ENCODE results near the gene HS1BP3.

DNA sequence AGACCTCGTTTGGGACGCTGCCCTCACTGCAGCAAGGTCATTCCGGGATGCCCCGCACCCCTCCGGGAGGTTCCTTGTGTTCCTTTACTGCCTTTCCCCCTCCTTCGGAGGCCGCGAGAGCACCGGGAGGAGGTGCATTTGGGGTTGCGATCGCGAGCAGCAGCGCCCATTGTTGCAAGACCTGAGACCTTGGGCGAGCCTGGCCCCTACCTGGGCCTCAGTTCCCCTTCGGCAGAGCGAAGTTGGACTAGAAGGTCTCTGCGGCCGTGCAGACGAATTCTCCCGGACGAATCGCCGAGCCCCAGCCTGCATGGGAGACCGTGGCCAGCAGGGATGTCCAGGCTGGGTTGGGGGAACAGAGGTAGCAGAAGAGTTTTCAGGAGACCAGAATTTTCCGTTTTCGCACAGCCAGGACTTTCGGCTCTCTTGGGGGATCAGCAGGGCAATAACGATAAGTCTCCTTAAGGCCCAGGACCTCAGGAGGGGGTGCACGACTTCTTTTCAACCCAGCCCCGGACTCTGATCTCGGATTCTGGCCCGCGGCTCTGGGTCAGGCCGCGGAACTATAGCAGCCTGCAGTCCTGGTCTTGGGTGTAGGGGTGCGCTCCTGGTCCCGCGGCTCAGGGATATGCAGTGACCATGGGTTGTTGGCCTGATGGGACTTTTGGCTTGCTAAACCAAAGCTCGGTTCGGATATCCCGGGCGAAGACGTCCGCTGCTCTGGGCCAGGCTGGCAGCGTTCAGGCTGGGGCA, 18.8 kb upstream of the HS1BP3 start:
- TF ChIP-seq, protein P1, sequence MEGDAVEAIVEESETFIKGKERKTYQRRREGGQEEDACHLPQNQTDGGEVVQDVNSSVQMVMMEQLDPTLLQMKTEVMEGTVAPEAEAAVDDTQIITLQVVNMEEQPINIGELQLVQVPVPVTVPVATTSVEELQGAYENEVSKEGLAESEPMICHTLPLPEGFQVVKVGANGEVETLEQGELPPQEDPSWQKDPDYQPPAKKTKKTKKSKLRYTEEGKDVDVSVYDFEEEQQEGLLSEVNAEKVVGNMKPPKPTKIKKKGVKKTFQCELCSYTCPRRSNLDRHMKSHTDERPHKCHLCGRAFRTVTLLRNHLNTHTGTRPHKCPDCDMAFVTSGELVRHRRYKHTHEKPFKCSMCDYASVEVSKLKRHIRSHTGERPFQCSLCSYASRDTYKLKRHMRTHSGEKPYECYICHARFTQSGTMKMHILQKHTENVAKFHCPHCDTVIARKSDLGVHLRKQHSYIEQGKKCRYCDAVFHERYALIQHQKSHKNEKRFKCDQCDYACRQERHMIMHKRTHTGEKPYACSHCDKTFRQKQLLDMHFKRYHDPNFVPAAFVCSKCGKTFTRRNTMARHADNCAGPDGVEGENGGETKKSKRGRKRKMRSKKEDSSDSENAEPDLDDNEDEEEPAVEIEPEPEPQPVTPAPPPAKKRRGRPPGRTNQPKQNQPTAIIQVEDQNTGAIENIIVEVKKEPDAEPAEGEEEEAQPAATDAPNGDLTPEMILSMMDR (conservative IDR thresholded peaks at IDR 0.05; ENCODE audit: low read depth, low read length) = no peak
- TF ChIP-seq EZH2phosphoT487 (IDR thresholded peaks at IDR 0.05; ENCODE audit: borderline replicate concordance, low read length) = no peak

All from PC-3 (cell line).